Chondrocyte (in vitro differentiated cells): Measurements from ENCODE around the gene BTK. TPM values are rescaled to one million over a fixed set of nuclear protein-coding genes. Genes with fewer than 3 reads are reported as not detected.

Experiments used
- DNase-seq: peaks from one replicate; pipeline ENCODE4 v3.0.0; 2021; ENCODE audit warnings: mixed read lengths, low spot score
- H3K27ac Mint-ChIP-seq: one replicate; pipeline ENCODE4 v1.8.0; 2021; ENCODE audit warnings: mild to moderate bottlenecking, moderate library complexity, mixed read lengths; ENCODE audit not compliant: unreplicated experiment
- H3K27me3 Mint-ChIP-seq: 2 replicates; pipeline ENCODE4 v1.8.0; 2021; ENCODE audit warnings: low read depth, mixed read lengths
- H3K36me3 Mint-ChIP-seq: 2 replicates; pipeline ENCODE4 v1.8.0; 2021; ENCODE audit warnings: low read depth, mixed read lengths
- H3K4me1 Mint-ChIP-seq: 2 replicates; pipeline ENCODE4 v1.8.0; 2021; ENCODE audit warnings: low read depth, mild to moderate bottlenecking, mixed read lengths
- H3K4me3 Mint-ChIP-seq: one replicate; pipeline ENCODE4 v1.8.0; 2021; ENCODE audit warnings: mild to moderate bottlenecking, moderate library complexity, mixed read lengths; ENCODE audit not compliant: unreplicated experiment
- H3K9me3 Mint-ChIP-seq: 2 replicates; pipeline ENCODE4 v1.8.0; 2021; ENCODE audit warnings: low read depth, mixed read lengths
- total RNA-seq: library from RNA; stranded (reverse); gene quantifications from 3 replicates; pipeline ENCODE4 v1.2.1, GENCODE V29; 2021
- TF ChIP-seq, protein P1 (sequence below): fragments of 200-600 bp; sonication (generic); IDR thresholded peaks from 2 replicates; pipeline ENCODE4 v1.5.0; 2021; ENCODE audit warnings: antibody characterized with exemption, mild to moderate bottlenecking, moderate library complexity

BTK gene
- total RNA-seq, 1 donor from 2014 or later = not detected

DNA sequence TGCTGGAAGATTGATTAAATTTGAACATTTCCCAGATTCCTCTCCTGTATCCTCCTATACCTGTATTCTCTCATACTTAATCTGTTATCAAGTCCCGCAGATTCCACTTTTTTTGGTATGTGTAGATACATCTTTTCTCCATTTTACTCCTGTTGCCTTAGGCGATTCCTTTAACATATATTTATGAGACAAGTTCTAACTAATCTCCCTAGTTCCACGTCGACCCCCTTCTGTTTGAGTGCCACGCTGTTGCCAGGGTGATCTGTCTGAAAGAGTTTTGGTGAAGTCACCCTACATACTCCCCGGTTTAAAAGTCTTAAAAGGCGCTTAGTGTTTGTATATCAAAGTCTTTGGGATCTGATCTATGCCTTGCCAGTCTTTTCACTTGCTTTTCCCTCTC is 24.5 kb upstream of the BTK start:
- Mint-ChIP-seq H3K27me3 (no peaks in the 10 kb centered on the region), H3K9me3 (no peaks in the 10 kb centered on the region), H3K36me3 (peaks cover 2% of the 10 kb centered on the region), H3K4me3 (peak overlapping the region; percentile 44), H3K4me1 (peaks cover 25% of the 10 kb centered on the region), H3K27ac (peak overlapping the region; percentile 79)
- no peak for DNase-seq
- TF ChIP-seq, protein P1, sequence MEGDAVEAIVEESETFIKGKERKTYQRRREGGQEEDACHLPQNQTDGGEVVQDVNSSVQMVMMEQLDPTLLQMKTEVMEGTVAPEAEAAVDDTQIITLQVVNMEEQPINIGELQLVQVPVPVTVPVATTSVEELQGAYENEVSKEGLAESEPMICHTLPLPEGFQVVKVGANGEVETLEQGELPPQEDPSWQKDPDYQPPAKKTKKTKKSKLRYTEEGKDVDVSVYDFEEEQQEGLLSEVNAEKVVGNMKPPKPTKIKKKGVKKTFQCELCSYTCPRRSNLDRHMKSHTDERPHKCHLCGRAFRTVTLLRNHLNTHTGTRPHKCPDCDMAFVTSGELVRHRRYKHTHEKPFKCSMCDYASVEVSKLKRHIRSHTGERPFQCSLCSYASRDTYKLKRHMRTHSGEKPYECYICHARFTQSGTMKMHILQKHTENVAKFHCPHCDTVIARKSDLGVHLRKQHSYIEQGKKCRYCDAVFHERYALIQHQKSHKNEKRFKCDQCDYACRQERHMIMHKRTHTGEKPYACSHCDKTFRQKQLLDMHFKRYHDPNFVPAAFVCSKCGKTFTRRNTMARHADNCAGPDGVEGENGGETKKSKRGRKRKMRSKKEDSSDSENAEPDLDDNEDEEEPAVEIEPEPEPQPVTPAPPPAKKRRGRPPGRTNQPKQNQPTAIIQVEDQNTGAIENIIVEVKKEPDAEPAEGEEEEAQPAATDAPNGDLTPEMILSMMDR = no peak

DNA sequence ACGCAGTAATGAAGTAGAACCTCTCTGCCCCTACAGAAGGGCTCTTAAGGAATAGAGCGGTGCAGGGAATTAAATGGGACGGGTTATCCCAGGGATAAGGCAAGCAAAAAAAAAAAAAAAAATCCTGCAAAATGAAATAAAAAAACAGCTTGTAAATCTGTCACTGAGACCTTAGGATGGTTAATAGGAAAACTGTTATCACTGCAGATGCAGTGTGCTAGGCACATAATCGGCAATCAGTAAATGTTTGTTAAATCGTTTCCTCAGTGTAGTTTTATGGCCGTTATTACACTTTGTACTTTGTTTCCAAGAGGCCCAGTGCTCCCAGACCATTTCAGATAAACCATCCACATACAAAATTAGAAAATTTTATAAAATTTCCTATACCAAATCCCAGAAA is 23.1 kb upstream of the BTK start:
- DNase-seq = no peak
- no peaks in the 10 kb centered on the region for H3K27me3 Mint-ChIP-seq
- peaks cover 1% of the 10 kb centered on the region for H3K9me3 Mint-ChIP-seq
- TF ChIP-seq, protein P1 = no peak
- peaks cover 22% of the 10 kb centered on the region for H3K4me1 Mint-ChIP-seq
- H3K36me3 Mint-ChIP-seq = peaks cover 2% of the 10 kb centered on the region
- peak overlapping the region; percentile 98 for H3K27ac Mint-ChIP-seq
- H3K4me3 Mint-ChIP-seq = peak overlapping the region; percentile 83

DNA sequence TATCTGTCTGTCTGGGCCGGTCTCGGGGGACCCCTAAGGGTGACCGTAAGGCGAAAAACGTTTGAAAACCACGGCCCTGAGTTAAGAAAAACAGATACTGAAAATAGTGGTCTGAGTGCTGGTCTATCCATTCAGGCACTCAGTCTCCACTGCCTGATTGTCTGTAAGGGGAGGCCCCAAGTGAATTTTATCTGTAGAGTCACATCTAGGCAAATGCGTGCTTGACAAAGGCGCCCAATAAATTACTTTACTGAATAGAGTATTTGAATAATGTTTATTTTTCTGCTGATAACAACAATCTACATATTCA is 22.5 kb upstream of the BTK start:
- Mint-ChIP-seq H3K9me3 (peaks cover 2% of the 10 kb centered on the region), H3K4me3 (peak overlapping the region; percentile 83), H3K4me1 (peaks cover 22% of the 10 kb centered on the region), H3K27me3 (no peaks in the 10 kb centered on the region), H3K27ac (peak overlapping the region; percentile 98), H3K36me3 (peaks cover 2% of the 10 kb centered on the region)
- no peak for DNase-seq
- TF ChIP-seq, protein P1 = peak; percentile 6

DNA sequence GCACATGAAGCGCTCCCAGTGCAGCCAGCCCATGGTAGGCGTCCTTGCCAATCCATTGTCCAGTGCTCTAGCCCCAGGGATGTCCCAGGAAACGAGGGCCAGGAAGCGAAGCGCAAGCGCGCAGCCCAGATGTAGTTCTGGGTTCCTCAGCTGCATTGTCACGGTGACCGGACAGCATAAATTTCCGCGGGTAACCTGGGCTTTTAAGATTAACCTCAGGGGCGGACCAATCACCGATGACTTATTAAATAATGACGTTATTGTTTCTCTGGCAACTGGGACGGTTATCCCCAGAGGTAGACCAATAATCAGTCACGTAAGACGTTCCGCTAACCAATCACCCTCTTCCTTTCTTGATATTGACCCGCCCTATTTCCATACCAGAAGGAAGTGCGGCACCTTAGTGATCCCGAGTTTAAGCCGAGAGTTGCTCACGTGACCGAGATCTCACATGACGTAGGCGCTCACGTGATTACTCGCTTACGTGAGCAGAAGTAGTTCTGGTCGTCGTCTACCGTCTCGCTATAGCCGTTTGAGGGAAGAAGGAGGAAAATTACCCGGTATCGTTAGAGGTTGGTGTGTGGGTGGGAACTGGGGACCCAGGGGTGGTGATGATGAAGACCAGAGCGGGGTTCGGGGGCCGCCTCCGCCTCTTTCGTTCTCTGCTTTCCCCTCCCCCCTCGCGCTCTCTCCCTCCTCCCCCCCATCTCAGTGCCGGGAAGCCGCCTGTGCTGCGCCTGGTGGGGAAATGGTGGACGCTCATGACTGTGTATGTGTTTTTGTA is 21.9 kb upstream of the BTK start, which contains the start of the genes GLA and HNRNPH2:
GLA (minus strand) TSS at position 178 of the 784 bp plus-strand sequence; CDS start at position 156, 22 bp downstream.
HNRNPH2 (plus strand) TSS at position 475 of the 784 bp plus-strand sequence. CDS start 3,767 bp downstream, outside the sequence.
- peaks cover 22% of the 10 kb centered on the region for H3K4me1 Mint-ChIP-seq
- TF ChIP-seq, protein P1 = peak; percentile 31
- H3K9me3 Mint-ChIP-seq = peaks cover 2% of the 10 kb centered on the region
- no peak for DNase-seq
- peak within 1 kb of the TSS; percentile 83 for H3K4me3 Mint-ChIP-seq
- H3K27ac Mint-ChIP-seq = peak within 1 kb of the TSS; percentile 98
- peaks cover 2% of the 10 kb centered on the region for H3K36me3 Mint-ChIP-seq
- no peaks in the 10 kb centered on the region for H3K27me3 Mint-ChIP-seq

DNA sequence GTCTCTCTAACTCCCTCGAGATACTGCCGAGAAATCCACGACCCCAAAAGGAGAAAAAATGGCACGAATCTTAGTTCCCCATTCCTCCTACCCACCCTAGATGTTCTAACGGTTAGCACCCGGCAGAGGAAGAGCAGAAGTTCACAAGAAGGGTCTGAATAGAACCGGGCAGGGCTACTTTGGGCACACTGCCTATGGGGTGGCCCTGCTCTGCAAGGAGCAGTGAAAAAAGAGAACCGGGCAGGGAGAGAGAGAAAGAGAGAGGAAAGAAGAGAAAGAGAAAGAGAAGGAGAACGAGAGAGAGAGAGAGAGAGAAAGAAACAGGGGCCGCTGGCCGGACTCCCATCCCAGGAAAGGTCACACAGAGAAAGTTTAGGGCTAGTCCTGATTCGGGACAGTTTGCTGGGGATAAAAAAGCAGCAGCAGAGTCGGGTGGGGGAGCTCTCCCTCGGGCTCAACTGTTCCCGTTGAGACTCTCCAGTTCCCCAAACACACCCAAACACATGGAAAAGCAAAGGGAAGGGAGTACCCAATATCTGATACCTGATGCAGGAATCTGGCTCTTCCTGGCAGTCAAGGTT is 21.3 kb upstream of the BTK start:
- TF ChIP-seq, protein P1 = no peak
- Mint-ChIP-seq H3K27ac (peak overlapping the region; percentile 98), H3K4me3 (peak overlapping the region; percentile 83), H3K4me1 (peaks cover 22% of the 10 kb centered on the region), H3K9me3 (peaks cover 2% of the 10 kb centered on the region), H3K27me3 (no peaks in the 10 kb centered on the region), H3K36me3 (peaks cover 4% of the 10 kb centered on the region)
- no peak for DNase-seq
